NOMO-1 treated with DMSO at 0.1 percent for 48 hours (cell line): ENCODE measurements around the gene LZTR1.
A peak's percentile ranks its signal among the peaks of the same experiment; 100 is the strongest.

ENCODE experiments used
- DNase-seq: peaks from one replicate; lab custom pipeline; 2025; ENCODE audit not compliant: unreplicated experiment; lab: John Stamatoyannopoulos, UW

Gene LZTR1

DNA sequence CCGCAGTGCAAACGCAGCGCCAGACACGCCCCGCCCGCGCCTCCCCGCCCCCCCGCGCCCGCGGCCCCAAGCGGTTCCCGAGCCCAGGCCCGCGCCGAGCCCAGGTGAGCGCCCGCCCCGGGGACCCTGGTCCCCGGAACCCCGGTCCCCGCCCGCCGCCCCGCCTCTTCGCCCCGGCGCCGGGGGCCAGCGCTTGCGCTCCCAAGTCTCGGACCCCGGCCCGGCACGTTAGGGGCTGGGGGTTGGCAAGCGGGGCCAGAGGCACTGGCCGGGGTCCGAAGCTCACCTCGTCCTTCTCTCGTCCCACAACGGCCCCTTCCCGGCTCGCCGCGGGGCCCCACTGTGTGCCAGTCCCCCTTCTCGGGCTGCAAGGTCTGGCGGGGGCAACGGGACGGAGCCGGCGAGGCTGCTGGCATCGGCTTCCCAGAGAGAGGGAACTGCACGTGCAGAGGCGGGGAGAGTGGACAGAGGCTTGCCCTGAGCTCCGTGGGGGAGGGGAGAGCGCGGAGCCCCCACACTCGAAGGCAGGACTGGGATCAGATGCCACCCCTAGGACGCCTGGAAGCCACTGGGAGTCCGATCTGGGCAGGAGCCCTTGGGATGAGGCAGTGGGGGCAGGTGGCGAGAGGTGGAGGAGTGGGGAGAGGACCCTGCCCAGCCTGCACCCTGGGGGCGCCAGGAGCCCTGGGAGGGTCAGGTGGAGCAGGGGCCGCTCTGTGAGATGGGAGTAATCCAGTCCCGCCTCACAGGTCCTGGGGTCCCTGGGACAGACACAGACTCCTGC is 16.8 kb upstream of the LZTR1 start:
- DNase-seq, result no peak

DNA sequence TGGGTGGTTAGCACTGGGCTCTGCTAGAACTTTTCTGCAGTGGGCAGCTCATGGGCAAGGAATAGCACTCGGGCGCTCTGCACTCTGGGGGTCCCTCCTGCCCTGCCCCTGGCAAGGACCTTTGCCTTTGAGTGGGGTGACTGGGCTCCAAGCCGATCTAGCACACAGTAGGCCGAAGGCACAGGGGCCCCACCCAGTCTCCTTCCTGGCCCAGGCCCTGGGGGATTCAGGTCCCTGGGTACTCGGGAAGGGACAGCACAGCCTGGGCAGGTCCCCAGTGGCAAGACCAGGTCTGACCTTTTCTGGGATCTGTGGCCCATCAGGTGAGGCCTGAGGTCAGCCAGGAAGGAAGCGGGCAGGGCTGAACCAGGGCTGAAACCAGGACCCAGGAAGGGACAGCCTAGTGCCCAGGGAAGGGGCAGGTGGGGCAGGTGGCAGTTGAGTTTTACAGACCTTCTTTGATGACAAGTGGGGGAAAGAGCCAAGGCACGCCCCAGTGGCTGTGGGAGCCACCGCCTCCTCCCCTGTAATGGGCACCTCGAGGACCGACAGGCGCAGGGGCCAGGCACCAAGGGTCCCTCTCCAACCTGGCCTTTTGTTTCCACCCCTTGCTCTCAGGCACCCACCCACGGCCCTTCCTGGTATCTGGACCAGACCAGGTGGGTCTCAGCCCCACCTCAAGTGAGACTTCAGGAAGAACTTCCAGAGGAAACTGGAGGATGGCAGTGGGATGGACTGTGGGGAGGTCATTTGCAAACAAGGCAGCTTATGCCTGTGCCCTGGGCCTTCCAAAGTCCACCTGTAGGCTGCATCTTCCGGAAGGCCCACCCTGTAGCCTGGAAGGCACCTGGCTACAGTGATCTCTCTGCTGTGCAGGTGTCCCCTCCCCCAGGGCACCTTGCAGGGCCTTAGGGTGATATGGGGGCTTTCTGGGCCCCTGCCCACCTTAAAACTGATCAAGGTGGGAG is 15.9 kb upstream of the LZTR1 start:
- no peak for DNase-seq

DNA sequence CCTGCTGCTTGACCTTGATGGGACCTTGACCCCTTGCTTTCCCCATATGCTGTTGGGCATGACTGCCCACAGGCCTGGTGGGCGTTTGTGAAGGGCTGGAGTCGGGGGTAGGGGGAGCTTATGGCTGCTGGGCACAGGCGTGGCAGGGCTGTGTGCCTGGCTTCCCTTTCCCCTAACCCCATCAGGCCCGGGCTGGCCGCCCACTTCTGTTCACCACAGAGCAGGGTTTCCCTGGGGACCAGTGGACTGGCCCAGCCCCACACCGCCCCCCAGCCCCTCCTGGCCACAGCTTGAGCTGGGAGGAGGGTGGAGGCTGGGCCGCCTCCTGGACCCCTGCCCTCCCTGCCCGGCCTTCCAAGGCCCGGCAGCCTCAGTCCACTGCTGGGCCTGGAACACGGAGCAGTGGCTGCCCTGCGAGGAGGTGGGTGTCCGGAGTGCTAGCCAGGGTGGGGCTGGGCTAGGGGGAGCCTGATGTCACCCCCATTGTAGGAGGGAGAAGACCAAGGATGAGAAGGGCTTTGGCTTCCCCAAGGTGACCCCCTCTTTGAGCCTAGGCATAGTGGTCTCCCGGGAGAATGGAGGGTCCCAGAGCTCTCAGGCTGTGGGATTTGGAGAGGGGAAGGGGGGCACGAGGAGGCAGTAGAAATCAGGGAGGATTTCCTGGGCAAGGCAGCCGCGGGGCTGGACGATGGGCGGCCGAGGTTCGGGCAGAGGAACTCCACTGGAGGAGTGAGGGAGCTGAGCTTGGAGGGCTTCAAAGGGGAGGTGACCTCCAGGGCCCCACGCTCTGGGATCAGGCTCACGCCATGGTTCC is 15.0 kb upstream of the LZTR1 start, which contains the start of gene AIFM3:
TSS of gene AIFM3 (plus strand) at position 373 of the 814 bp plus-strand sequence. CDS start 690 bp downstream, outside the sequence.
- DNase-seq, result no peak

DNA sequence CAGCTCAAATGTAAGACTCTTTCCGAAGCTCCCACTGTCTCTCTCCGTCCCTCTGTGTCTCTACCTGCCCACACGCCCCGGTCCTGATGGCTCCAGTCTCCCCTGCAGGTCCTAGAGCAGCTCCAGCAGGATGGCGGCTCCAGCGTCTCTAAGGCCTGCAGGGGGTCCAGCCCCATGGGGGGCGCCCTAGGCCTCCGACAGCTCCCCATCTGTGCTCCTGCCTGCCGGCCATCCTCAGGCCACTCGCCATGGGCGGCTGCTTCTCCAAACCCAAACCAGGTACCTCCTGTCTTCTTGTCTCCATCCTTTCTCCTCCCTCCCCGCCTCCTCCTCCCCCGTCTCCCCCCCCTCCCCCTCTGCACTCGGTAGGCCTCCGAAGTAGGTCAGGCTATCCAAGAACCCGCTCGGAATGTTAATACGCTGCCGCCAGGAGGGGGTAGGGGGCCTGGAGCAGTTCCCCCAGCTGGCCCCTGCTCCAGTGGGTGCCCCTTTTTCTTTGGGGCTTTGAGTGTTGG is 14.3 kb upstream of the LZTR1 start:
- no peak for DNase-seq

DNA sequence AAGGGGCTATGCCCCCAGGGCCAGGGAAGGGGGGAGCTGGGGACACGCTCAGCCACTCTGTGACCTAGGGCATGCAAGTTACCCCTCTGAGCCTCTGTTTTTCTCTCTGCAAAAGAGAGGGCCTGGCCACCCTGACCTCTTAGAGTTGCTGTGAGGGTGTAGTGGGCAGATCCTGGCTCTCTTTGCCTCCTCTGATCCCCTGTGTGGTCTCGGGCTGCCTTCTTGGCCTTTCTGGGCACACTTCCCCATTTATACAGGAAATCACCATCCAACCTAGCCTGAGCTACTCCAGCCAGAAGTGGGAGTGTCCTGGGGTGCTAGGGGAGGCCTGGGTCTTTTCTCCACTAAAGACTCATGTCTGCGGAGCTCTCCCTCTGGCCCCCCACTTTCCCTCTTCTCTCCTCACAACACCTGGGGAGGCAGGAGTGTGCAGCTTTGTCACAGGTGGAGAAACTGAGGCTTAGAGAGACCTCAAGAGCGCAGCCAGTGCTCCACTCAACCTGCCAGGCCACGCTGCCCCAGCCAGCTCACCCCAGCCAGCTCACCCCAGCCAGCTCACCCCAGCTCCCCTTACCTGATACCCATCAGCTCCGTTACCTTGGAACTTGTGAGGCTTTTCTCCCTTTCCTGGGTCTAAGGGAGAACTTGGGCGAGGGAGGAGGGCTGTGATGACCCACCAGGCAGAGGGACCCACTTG is 13.7 kb upstream of the LZTR1 start:
- DNase-seq, result peak; percentile 41

DNA sequence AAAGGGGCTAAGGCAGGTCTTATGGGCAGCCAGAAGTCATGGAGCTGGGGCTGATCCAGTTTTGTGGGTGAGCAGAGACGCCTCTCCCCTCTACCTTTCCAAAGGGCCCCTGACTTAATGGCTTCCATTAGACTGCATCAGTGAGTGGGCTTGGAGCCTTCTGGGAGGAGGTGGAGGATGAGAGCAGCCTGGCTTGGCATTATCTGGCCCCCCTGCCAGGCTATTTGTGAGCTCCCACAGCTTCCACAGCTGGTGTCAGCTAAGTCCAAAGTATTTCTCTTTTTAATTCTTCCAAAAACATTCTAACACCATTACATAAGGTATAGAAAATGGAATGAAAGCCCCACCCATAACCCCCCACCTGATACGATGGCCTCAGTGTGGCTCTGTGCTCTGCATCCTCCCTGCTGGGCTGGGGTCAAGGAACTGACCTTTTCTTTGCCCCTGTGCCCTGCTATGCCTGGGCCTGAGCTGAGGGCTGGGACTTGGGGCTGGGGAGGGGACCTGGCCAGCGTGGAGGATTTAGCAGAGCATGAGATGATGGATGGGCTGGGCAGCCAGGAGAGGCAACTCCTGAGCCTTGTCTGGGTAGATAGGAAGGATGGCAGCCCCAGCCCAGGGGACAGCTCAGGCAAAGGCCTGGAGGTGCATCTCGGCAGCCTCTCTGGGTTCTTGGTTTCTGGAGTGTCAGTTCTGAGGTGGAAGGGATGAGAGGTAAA is 11.0 kb upstream of the LZTR1 start:
- no peak for DNase-seq

DNA sequence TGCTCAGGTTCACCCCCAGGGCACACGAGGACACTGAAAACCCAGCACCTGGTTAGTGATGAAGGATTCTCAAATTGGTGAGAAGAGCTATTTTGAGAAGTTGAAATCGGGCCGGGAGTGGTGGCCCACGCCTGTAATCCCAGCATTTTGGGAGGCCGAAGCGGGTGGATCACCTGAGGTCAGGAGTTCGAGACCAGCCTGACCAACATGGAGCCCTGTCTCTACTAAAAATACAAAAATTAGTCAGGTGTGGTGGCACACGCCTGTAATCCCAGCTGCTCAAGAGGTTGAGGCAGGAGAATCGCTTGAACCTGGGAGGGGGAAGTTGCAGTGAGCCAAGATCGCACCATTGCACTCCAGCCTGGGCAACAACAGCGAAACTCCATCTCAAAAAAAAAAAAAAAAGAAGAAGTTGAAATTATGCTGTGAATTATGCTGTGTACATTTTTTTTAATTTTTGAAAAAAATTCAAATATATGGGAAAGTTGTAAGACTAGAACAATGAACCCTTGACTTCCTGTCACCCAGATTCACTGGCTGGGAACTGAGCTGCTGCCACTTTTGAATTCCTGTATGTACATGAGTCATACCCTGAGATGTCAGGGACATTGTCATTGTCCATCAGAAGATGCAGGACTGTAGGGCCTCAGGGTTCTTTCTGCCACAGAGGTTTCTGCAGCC is 9.9 kb upstream of the LZTR1 start:
- peak; percentile 1 for DNase-seq

DNA sequence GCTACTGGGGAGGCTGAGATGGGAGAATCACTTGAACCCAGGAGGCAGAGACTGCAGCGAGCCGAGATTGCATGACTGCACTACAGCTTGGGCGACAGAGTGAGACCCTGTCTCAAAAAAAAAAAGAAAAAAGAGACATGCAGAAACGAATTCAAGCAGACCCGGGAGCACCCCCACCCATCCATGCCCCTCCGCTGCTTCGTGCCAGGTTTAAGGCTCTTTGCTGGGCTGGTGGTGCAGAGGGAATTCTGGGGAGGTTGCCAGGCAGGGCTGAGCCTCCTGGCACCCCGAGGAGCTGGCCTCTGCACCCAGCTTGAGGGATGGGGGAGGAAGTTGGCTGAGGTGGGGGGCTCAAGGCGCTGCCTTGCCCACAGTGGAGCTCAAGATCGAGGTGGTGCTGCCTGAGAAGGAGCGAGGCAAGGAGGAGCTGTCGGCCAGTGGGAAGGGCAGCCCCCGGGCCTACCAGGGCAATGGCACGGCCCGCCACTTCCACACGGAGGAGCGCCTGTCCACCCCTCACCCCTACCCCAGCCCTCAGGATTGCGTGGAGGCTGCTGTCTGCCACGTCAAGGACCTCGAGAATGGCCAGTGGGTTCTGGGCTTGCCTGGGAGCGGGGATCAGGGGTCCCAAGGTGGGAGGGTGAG is 9.0 kb upstream of the LZTR1 start:
- no peak for DNase-seq

DNA sequence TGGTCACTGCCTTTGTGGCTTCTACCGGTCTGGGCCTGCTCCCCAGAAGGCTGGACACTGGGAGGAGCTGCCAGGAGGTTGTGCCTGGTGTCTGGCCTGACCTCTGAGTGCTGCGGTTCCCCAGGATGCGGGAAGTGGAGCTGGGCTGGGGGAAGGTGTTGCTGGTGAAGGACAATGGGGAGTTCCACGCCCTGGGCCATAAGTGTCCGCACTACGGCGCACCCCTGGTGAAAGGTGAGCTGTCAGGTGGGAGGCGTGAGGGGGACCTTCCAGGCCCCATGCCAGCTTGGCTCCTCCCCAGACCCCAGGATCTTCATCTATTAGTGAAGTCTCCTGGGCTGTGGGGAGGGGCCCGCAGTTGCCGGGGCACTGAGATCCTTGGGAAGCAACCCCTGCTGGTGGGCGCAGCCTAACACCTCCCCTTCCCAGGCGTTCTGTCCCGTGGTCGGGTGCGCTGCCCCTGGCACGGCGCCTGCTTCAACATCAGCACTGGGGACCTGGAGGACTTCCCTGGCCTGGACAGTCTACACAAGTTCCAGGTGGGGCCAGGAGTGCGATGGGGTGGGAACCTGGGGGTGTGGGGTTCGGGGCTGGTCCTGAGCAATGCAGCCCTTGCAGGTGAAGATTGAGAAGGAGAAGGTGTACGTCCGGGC is 8.3 kb upstream of the LZTR1 start:
- DNase-seq, result no peak

DNA sequence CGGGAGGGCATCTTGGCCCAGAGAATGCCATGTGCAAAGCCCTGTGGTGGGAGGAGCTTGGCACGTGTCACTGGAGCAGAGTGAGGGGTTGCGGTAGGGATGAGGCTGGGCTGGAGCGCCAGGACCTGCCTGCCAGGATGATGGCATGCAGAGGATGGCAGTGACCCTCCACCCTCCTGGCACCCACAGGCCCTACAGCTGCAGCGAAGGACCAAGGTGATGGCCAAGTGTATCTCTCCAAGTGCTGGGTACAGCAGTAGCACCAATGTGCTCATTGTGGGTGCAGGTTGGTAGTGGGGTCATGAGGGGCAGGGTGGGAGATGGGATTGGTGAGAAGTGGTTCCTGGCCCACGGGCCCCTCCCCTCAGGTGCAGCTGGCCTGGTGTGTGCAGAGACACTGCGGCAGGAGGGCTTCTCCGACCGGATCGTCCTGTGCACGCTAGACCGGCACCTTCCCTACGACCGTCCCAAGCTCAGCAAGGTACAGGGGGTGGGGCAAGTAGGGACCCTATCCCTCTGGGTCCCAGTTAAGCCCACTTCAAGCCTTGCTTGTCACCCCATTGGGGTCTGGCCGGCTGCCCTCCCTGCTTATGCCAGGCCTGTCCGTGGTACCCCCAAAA is 7.7 kb upstream of the LZTR1 start:
- DNase-seq, result no peak

DNA sequence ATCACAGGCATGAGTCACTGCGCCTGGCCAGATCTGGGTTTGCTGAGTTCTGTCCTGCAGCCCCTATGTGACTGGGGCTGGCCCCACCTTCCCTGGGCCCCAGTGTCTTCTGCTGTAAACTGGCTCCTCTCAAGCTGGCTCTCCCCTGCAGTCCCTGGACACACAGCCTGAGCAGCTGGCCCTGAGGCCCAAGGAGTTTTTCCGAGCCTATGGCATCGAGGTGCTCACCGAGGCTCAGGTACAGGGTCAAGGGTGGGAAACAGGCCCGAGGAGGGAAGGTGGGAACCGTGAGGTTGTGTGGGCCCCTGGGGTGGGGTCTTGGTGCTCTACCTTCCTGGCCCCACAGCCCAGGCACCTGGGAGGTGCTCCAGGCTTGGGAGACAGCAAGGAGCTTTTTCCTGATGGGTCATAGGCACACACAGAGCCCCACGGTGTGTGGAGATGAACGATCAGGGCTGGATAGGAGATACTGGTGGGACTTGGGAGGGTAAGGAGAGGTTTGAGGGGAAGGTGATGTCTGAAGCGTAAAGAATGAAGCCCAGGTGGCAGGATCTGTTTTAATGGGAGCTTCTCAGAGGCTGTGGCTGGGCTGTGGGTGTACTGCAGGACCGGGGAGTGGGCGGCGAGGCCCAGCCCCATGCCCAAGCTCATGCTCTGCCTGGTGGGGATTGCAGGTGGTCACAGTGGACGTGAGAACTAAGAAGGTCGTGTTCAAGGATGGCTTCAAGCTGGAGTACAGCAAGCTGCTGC is 6.4 kb upstream of the LZTR1 start:
- DNase-seq, result no peak

DNA sequence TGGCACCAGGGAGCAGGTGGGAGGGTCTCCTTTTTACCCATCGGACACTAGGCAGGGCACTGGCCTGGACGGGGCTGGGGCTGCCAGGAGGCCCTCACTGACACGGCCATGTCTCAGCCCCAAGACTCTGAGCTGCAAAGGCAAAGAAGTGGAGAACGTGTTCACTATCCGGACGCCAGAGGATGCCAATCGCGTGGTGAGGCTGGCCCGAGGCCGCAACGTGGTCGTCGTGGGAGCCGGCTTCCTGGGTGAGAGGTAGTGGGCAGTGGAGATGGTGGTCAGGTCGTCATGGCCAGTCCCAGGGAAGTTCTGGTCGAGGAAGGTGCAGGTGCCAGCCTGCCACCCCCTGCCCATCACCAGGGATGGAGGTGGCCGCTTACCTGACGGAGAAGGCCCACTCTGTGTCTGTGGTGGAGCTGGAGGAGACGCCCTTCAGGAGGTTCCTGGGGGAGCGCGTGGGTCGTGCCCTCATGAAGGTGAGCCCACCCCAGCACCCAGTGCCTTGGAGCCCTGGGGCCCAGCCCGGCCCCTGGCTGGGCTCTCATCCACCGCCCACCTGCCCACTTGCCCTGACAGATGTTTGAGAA is 5.7 kb upstream of the LZTR1 start:
- DNase-seq, result no peak

DNA sequence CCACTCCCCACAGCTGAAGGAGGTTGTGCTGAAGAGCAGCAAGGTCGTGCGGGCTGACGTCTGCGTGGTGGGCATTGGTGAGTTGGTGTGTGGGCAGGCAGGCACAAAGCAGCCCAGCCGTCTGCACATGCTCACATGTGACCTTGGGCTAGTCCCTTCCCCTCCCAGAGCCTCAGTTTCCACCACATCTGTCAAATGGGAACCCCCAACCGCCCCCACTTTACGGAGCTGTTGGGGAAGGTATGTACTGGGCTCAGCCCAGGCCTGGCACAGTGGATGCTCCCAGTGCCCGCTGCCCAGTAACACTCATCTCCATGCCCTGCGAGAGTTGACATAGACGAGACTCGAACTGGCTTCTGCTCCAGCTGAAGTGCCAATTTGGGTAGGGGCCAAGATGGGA is 5.1 kb upstream of the LZTR1 start:
- no peak for DNase-seq

DNA sequence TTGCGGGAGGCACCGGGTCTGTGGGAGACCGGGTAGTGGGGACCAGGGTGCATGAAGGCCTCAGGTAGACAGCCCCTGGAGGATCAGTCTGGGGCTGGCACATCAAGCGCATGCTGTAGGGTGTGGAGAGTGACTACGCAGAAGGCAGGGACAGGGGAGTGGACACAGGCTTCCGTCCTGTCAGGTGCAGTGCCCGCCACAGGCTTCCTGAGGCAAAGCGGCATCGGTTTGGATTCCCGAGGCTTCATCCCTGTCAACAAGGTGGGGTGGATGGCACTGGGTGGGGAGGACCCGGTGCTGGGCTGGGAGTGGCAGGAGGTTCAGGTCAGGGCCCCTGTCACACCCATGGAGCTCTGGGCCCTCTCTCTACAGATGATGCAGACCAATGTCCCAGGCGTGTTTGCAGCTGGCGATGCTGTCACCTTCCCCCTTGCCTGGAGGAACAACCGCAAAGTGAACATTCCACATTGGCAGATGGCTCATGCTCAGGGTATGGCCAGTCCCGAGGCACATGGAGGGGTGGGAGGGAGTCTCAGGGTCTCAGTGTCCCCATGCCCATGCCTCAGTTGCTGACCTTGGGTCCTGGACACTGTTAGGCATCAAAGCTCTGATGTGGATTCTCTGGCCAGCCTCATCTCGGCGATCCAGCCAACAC is 4.5 kb upstream of the LZTR1 start:
- DNase-seq, result no peak

DNA sequence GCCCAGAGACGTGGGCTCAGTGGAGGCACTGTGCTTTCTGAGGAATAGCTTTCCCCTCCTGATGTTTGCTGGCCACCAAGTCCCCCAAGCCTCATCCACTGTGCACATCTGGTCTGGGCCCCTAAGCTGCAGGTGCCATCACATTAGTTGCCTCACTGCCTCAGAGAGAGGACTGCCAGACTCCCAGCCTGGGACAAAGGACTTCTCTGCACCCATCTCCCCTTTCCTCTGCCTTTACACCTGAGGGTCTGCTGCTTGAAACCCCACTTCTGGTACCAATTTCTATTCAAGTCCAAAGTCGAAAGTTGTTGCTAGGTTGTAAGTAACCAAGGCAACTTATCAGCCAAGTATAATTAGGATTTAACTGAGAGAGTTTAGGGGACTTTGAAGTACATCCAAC is 3.7 kb upstream of the LZTR1 start:
- peak; percentile 2 for DNase-seq

DNA sequence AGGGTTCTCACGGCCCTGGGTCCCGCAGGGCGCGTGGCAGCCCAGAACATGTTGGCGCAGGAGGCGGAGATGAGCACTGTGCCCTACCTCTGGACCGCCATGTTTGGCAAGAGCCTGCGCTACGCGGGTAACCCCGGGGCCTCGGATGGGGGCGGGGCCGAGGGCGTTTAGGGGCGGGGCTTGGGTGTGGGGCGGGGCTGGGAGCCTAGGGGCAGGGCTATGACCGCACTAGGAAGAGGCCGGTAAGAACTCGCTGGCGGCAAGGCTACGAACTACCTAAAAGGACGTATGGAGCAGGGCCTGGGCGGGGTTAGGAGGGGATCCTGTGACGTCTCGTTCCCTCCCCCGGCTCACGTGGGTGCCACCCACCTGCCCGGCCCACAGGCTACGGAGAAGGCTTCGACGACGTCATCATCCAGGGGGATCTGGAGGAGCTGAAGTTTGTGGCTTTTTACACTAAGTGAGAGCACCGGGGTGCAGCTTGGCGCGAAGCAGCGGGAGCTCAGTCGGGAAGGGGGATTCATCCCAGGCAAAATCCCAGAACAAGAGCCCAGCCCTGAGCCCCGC is 2.8 kb upstream of the LZTR1 start:
- no peak for DNase-seq
